SIG-M5 treated with dmso at 0.1 percent for 504 hours (cell line): ENCODE data around the gene RPS29.

ENCODE experiments used
- DNase-seq: peaks from one replicate; lab custom pipeline; 2025; ENCODE audit not compliant: unreplicated experiment; lab: John Stamatoyannopoulos, UW

RPS29 gene

GRCh38 chr14:49553106-49553505 lies 33.1 kb downstream of the RPS29 start:
- no peak for DNase-seq

GRCh38 chr14:49551569-49551968 lies 34.6 kb downstream of the RPS29 start:
- no peak for DNase-seq

GRCh38 chr14:49550286-49551184 lies 35.6 kb downstream of the RPS29 start:
- peak; percentile 20 for DNase-seq

GRCh38 chr14:49549881-49550280 lies 36.3 kb downstream of the RPS29 start:
- DNase-seq: no peak

GRCh38 chr14:49549446-49549845 lies 36.7 kb downstream of the RPS29 start:
- DNase-seq: no peak

- DNase-seq: no peak
Observed at GRCh38 chr14:49546766-49547165, 39.4 kb downstream of the RPS29 start.

- no peak for DNase-seq
Observed at GRCh38 chr14:49545716-49546115, 40.5 kb downstream of the RPS29 start.

GRCh38 chr14:49545071-49545470 lies 41.1 kb downstream of the RPS29 start:
- no peak for DNase-seq

GRCh38 chr14:49541049-49541448 lies 45.1 kb downstream of the RPS29 start:
- no peak for DNase-seq

GRCh38 chr14:49538852-49539251 lies 47.3 kb downstream of the RPS29 start:
- no peak for DNase-seq
